ENCODE results near the gene GNG10.

The GNG10 gene

DNA sequence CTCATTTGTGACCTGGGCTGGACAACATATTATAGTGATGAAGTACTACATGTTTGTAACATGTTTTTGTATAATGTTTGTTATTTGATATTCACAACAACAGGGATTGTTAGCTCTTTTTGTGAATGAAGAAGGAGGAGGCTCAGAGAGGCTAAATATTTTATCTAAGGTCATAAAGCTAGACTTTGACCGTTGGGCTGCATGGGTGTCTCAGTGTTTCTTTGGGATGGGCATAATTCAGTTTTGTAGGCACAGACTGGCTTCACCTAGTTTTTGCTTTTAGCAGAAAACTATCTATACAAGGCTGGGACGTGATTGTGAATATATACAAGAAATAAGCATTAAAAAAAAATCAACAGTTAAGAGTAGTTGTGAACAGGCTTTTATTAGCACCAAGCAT lies 15.0 kb upstream of the GNG10 start:
- Histone ChIP-seq H3K4me3 (ENCODE audit: low read depth, low read length) (no peak overlapping the region), H3K36me3 (ENCODE audit: control insufficient read depth in 2 of 2, insufficient read depth in 1 of 2, low read length in 2 of 2) (peaks cover 15 to 55% of the 10 kb centered on the region in 2 experiments), H3K9me3 (ENCODE audit: control insufficient read depth, insufficient read depth, low read depth, low read length) (no peaks in the 10 kb centered on the region), H3K27ac (ENCODE audit: extremely low read depth, low read depth, low read length) (no peak overlapping the region), H3K4me1 (ENCODE audit: control insufficient read depth, insufficient read depth, low read length) (no peaks in the 10 kb centered on the region)
- ChIA-PET CTCF (no interaction called here), POLR2A (interaction anchor here (0.9 kb wide), 1 partner anchor 15 kb away, joined by 3 read pairs; the partner anchor contains the start of gene GNG10)
- no peak for TF ChIP-seq ZNF184 (tag by site-specific recombination; IDR thresholded peaks at IDR 0.05)
- TF ChIP-seq, protein P1, sequence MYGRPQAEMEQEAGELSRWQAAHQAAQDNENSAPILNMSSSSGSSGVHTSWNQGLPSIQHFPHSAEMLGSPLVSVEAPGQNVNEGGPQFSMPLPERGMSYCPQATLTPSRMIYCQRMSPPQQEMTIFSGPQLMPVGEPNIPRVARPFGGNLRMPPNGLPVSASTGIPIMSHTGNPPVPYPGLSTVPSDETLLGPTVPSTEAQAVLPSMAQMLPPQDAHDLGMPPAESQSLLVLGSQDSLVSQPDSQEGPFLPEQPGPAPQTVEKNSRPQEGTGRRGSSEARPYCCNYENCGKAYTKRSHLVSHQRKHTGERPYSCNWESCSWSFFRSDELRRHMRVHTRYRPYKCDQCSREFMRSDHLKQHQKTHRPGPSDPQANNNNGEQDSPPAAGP (tag by site-specific recombination; IDR thresholded peaks at IDR 0.05) = no peak
- TF ChIP-seq ZNF23 (tag by site-specific recombination; IDR thresholded peaks at IDR 0.05; ENCODE audit: borderline replicate concordance) = no peak
- TF ChIP-seq PRDM1 (tag by site-specific recombination; IDR thresholded peaks at IDR 0.05) = no peak
- no peak for TF ChIP-seq ZFP3 (tag by site-specific recombination; IDR thresholded peaks at IDR 0.05; ENCODE audit: low read depth)
- no peak for TF ChIP-seq ZFP69B (tag by site-specific recombination; IDR thresholded peaks at IDR 0.05)

DNA sequence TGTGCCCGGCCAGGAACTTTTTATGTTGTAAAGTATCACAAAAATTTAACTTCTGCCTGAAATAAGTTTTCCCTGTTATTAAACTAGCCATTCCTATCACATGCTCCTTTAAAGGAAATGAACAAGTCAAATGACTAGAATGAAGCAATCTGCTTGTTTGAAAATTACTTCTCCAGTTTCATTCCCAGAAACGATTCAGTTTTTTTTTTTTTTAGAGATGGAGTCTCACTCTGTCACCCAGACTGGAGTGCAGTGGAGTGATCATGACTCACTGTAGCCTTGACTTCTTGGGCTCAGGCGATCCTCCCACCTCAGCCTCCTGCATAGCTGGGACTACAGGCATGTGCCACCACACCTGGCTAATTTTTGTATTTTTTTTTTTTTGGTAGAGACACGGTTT lies 13.3 kb upstream of the GNG10 start:
- Histone ChIP-seq H3K4me3 (ENCODE audit: low read depth, low read length) (no peak overlapping the region), H3K27ac (ENCODE audit: extremely low read depth, low read depth, low read length) (no peak overlapping the region), H3K4me1 (ENCODE audit: control insufficient read depth, insufficient read depth, low read length) (no peaks in the 10 kb centered on the region), H3K36me3 (ENCODE audit: control insufficient read depth in 2 of 2, insufficient read depth in 1 of 2, low read length in 2 of 2) (peaks cover 15 to 53% of the 10 kb centered on the region in 2 experiments), H3K9me3 (ENCODE audit: control insufficient read depth, insufficient read depth, low read depth, low read length) (no peaks in the 10 kb centered on the region)
- ChIA-PET CTCF (no interaction called here), POLR2A (interaction anchor here (0.8 kb wide), 1 partner anchor 17 kb away, joined by 3 read pairs; the partner anchor contains the start of gene DNAJC25)
- TF ChIP-seq MEIS1 (CRISPR knock-in tag; IDR thresholded peaks at IDR 0.05; ENCODE audit: borderline replicate concordance) (no peak), ZNF621 (tag by site-specific recombination; IDR thresholded peaks at IDR 0.05) (no peak), SETDB1 (IDR thresholded peaks at IDR 0.05; ENCODE audit: insufficient read length, low read length) (no peak), ZNF596 (tag by site-specific recombination; IDR thresholded peaks at IDR 0.05) (no peak), ZNF629 (tag by site-specific recombination; IDR thresholded peaks at IDR 0.05) (no peak), SP7 (tag by site-specific recombination; IDR thresholded peaks at IDR 0.05) (no peak), ZNF670 (tag by site-specific recombination; IDR thresholded peaks at IDR 0.05; ENCODE audit: low read depth) (no peak), SCRT1 (tag by site-specific recombination; IDR thresholded peaks at IDR 0.05; ENCODE audit: borderline replicate concordance) (no peak)

DNA sequence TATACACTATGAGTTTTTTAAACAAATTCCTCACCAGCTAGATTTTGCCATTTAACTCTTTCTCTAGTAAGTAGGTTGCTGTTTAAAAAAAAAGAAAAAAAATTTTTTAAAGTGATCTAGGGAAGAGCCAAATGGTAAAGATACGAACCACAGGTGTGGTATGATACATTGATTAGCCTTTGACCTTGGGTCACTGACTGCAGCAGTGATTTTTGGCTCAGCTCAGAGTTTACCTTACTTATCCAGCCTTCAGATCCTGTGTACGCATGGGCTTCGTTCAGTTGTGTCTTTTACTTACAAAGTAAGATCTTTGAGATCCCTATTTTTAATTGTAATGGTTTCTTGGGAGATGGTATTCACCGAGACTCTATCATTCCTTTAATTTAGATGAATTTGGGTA lies 12.4 kb upstream of the GNG10 start:
- H3K36me3 ChIP-seq (ENCODE audit: control insufficient read depth in 2 of 2, insufficient read depth in 1 of 2, low read length in 2 of 2) = peaks cover 18 to 50% of the 10 kb centered on the region in 2 experiments

DNA sequence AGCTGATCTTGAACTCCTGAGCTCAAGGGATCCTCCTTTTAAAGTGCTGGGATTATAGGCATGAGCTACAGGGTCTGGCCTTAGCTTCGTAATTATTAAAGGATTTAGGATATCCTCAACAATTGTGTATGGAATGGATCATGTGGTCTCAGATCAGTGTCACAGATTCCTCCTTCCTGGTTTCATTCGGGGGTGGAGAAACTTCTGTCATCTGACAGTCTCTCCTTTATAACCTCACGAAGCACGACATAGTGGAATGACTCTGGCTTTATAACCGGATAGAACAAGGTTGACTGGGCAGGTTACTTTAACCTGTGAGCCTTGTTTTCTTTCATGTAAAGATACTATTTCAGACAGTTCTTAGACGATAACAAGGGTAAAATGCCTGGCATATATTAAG lies 4.4 kb upstream of the GNG10 start:
- H3K27ac ChIP-seq (ENCODE audit: extremely low read depth, low read depth, low read length) = no peak overlapping the region
- TF ChIP-seq ZNF157 (tag by site-specific recombination; IDR thresholded peaks at IDR 0.05) = no peak
- TF ChIP-seq OVOL3 (tag by site-specific recombination; IDR thresholded peaks at IDR 0.05) = no peak
- no peak for TF ChIP-seq KLF10 (tag by site-specific recombination; IDR thresholded peaks at IDR 0.05)
- no peak for TF ChIP-seq ZXDB (tag by site-specific recombination; IDR thresholded peaks at IDR 0.05)
- TF ChIP-seq ZNF501 (tag by site-specific recombination; IDR thresholded peaks at IDR 0.05) = no peak
- no peak for TF ChIP-seq ZNF510 (tag by site-specific recombination; IDR thresholded peaks at IDR 0.05; ENCODE audit: insufficient replicate concordance)
- peaks cover 3 to 22% of the 10 kb centered on the region in 2 experiments; a peak in 2 of 3 replicates for H3K36me3 ChIP-seq (ENCODE audit: control insufficient read depth in 2 of 2, insufficient read depth in 1 of 2, low read length in 2 of 2)
- ChIA-PET CTCF (interaction anchor here (0.7 kb wide), 1 partner anchor 36 kb away, joined by 3 read pairs; no protein-coding TSS in a partner anchor), POLR2A (interaction anchor here (1.1 kb wide), 1 partner anchor 26 kb away, joined by 4 read pairs; the partner anchor contains the start of gene DNAJC25)
- no peaks in the 10 kb centered on the region for H3K9me3 ChIP-seq (ENCODE audit: control insufficient read depth, insufficient read depth, low read depth, low read length)
- H3K4me1 ChIP-seq (ENCODE audit: control insufficient read depth, insufficient read depth, low read length) = no peaks in the 10 kb centered on the region
- H3K4me3 ChIP-seq (ENCODE audit: low read depth, low read length) = no peak overlapping the region

More for the DNA sequence above, 12.4 kb upstream of the GNG10 start:
- Histone ChIP-seq H3K27ac (ENCODE audit: extremely low read depth, low read depth, low read length) (no peak overlapping the region), H3K4me1 (ENCODE audit: control insufficient read depth, insufficient read depth, low read length) (no peaks in the 10 kb centered on the region), H3K9me3 (ENCODE audit: control insufficient read depth, insufficient read depth, low read depth, low read length) (no peaks in the 10 kb centered on the region), H3K4me3 (ENCODE audit: low read depth, low read length) (no peak overlapping the region)
- POLR2A ChIA-PET = interaction anchor here (0.8 to 1.7 kb wide), 2 partner anchors 13 to 18 kb away, joined by 3 to 7 read pairs; partner anchors contain the start of genes DNAJC25 and GNG10
- CTCF ChIA-PET = interaction anchor here (0.8 kb wide), 1 partner anchor 42 kb away, joined by 3 read pairs; no protein-coding TSS in a partner anchor
- no peak for TF ChIP-seq ZBTB1 (tag by site-specific recombination; IDR thresholded peaks at IDR 0.05)
